OCI-LY7 (cell line): ENCODE data around the gene ALG10B. TPM values are rescaled to one million over a fixed set of nuclear protein-coding genes. Genes with fewer than 3 reads are reported as not detected.
"Not testable (repeated sequence)": the region's sequence is repeated elsewhere in the genome, so short reads cannot be mapped to it uniquely, and the experiment has no call there.

Experiments
- BruUV-seq: library from RNA; stranded (reverse); fragments of 400-500 nt; replicated peaks from 2 replicates; lab custom pipeline; 2021; lab: Mats Ljungman, UMichigan
- CTCF ChIA-PET: fragments of 300-600 bp; sonication (Branson Sonifier 250); formaldehyde crosslinking; loops from one replicate; lab custom pipeline; 2022; ENCODE audit warnings: antibody characterized with exemption; ENCODE audit not compliant: unreplicated experiment; lab: Charles Lee
- POLR2A ChIA-PET: fragments of 300-600 bp; sonication (Branson Sonifier 250); formaldehyde crosslinking; loops from one replicate; lab custom pipeline; 2022; ENCODE audit warnings: antibody characterized with exemption; lab: Charles Lee
- DNase-seq: peaks from one replicate; pipeline ENCODE4 v3.0.0-alpha.2; 2015; ENCODE audit warnings: low spot score
- H2AFZ ChIP-seq: fragments of 200-600 bp; sonication (generic), shearing (Covaris generic); 2 replicates; pipeline ENCODE4 v1.6.1; 2014; ENCODE audit warnings: mild to moderate bottlenecking, antibody characterized with exemption, low read length, moderate library complexity
- H3K27ac ChIP-seq: fragments of 200-600 bp; sonication (generic); 2 replicates; pipeline ENCODE4 v1.5.1; 2014; ENCODE audit warnings: mixed run types, low read depth, mild to moderate bottlenecking, moderate library complexity, low read length, inconsistent platforms; ENCODE audit not compliant: poor library complexity, severe bottlenecking
- H3K36me3 ChIP-seq: fragments of 200-600 bp; sonication (generic); 2 replicates; pipeline ENCODE4 v1.6.1; 2014; ENCODE audit warnings: mild to moderate bottlenecking, antibody characterized with exemption, low read length, moderate library complexity, mixed read lengths; ENCODE audit not compliant: insufficient read depth
- H3K4me1 ChIP-seq: fragments of 200-600 bp; sonication (generic); 2 replicates; pipeline ENCODE4 v1.5.1; 2014; ENCODE audit warnings: mild to moderate bottlenecking, low read length; ENCODE audit not compliant: insufficient read depth, poor library complexity, severe bottlenecking
- H3K4me2 ChIP-seq: fragments of 200-600 bp; sonication (generic); 2 replicates; pipeline ENCODE4 v1.6.1; 2014; ENCODE audit warnings: mild to moderate bottlenecking, low read length
- H3K4me3 ChIP-seq: fragments of 200-600 bp; sonication (generic); 2 replicates; pipeline ENCODE4 v1.5.1; 2014; ENCODE audit warnings: mild to moderate bottlenecking, low read depth, low read length; ENCODE audit not compliant: poor library complexity, severe bottlenecking
- H3K79me2 ChIP-seq: fragments of 200-600 bp; sonication (generic); 2 replicates; pipeline ENCODE4 v1.6.1; 2016; ENCODE audit warnings: low read depth, mild to moderate bottlenecking, low read length, moderate library complexity, mixed read lengths; ENCODE audit not compliant: insufficient read depth
- H3K9me2 ChIP-seq: fragments of 200-600 bp; sonication (generic); 2 replicates; pipeline ENCODE4 v1.6.1; 2016; ENCODE audit warnings: mild to moderate bottlenecking, low read length, mixed read lengths; ENCODE audit not compliant: insufficient read depth
- H3K9me3 ChIP-seq: fragments of 200-600 bp; sonication (generic); 2 replicates; pipeline ENCODE4 v1.6.1; 2014; ENCODE audit warnings: mild to moderate bottlenecking, mixed run types, low read length, mixed read lengths
- H4K20me1 ChIP-seq: fragments of 200-600 bp; sonication (generic); 2 replicates; pipeline ENCODE4 v1.6.1; 2014; ENCODE audit warnings: mild to moderate bottlenecking, antibody characterized with exemption, low read length, moderate library complexity, mixed read lengths; ENCODE audit not compliant: insufficient read depth
- EZH2phosphoT487 ChIP-seq: fragments of 200-600 bp; sonication (generic); IDR thresholded peaks from 2 replicates; pipeline ENCODE4 v1.6.1; 2018; ENCODE audit warnings: low read depth, borderline replicate concordance, mild to moderate bottlenecking, mixed run types, antibody characterized with exemption, low read length, moderate library complexity, mixed read lengths
- intact Hi-C: fragments of 100-400 bp; cut with micrococcal nuclease; formaldehyde crosslinking; loops from one replicate; pipeline ENCODE4 v1.10.0; 2022; ENCODE audit not compliant: unreplicated experiment
- total RNA-seq, 2 experiments: library from RNA; depleted of rRNA in 1 of 2; stranded (reverse); fragments of >200 nt in 1 of 2; shearing (Covaris generic) in 1 of 2; gene quantifications; 2 replicates each; pipeline ENCODE4 v1.2.3, GENCODE V29; 2014 to 2022
- TF ChIP-seq, protein P1 (sequence below): fragments of 200-600 bp; sonication (generic); conservative IDR thresholded peaks from 2 replicates; pipeline ENCODE4 v1.5.1; 2014; ENCODE audit warnings: mild to moderate bottlenecking, antibody characterized with exemption, low read length, moderate library complexity, mixed read lengths

ALG10B gene
- total RNA-seq, 2 experiments from 2014 or later = 11.2 to 24.1 TPM

DNA sequence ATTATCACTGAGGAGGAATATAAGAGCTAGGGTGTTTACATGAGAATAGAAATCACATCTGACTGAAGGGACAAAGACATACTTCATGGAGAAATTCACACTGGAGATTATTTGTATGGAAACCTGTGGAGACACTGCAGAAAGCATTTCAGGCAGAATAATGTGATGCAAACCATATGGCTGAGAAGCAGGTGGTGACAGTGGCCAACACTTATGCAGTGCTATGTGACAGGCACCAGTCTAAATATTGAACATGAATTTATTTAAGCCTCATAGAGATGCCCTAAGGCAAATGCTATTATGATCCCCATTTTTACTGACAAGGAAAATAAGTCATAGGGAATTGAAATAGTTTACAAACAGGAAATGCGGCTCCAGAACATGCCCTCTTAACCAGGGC lies 16.2 kb downstream of the ALG10B start:
- Histone ChIP-seq H3K4me1 (no peaks in the 10 kb centered on the region), H3K9me3 (no peaks in the 10 kb centered on the region), H3K9me2 (no peaks in the 10 kb centered on the region), H3K79me2 (no peaks in the 10 kb centered on the region), H3K27ac (no peak overlapping the region), H2AFZ (no peak overlapping the region), H3K36me3 (no peaks in the 10 kb centered on the region), H3K4me3 (no peak overlapping the region), H3K4me2 (no peak overlapping the region), H4K20me1 (no peaks in the 10 kb centered on the region)
- TF ChIP-seq, protein P1, sequence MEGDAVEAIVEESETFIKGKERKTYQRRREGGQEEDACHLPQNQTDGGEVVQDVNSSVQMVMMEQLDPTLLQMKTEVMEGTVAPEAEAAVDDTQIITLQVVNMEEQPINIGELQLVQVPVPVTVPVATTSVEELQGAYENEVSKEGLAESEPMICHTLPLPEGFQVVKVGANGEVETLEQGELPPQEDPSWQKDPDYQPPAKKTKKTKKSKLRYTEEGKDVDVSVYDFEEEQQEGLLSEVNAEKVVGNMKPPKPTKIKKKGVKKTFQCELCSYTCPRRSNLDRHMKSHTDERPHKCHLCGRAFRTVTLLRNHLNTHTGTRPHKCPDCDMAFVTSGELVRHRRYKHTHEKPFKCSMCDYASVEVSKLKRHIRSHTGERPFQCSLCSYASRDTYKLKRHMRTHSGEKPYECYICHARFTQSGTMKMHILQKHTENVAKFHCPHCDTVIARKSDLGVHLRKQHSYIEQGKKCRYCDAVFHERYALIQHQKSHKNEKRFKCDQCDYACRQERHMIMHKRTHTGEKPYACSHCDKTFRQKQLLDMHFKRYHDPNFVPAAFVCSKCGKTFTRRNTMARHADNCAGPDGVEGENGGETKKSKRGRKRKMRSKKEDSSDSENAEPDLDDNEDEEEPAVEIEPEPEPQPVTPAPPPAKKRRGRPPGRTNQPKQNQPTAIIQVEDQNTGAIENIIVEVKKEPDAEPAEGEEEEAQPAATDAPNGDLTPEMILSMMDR = no peak
- no peak for TF ChIP-seq EZH2phosphoT487
- intact Hi-C loops = no loop called here
- BruUV-seq = no TSS peak
- CTCF ChIA-PET = no interaction called here
- POLR2A ChIA-PET = no interaction called here
- no peak for DNase-seq

DNA sequence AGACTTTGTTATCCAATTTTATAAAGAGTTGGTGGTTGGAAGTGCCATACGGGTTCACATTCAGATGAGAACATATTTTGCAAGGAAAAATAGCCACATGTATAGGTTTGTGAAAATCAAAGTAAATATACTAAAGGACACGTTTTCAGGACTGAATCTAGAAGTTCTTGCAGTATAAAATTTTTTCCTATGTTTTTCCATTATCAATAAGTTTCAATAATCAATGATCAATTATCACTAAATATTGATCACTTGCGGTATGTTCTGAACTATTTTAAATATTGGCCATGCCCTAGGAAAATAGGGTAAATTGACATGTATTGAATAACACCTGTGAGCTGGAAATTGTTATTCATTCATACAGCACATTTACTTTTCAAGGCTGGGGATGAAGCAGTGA lies 25.9 kb downstream of the ALG10B start:
- Histone ChIP-seq H3K4me3 (no peak overlapping the region), H3K4me1 (no peaks in the 10 kb centered on the region), H3K27ac (no peak overlapping the region), H3K79me2 (no peaks in the 10 kb centered on the region), H2AFZ (no peak overlapping the region), H3K4me2 (no peak overlapping the region), H3K9me3 (no peaks in the 10 kb centered on the region), H4K20me1 (no peaks in the 10 kb centered on the region), H3K36me3 (no peaks in the 10 kb centered on the region), H3K9me2 (no peaks in the 10 kb centered on the region)
- intact Hi-C loops = no loop called here
- CTCF ChIA-PET = no interaction called here
- POLR2A ChIA-PET = interaction anchor here (0.6 kb wide), 1 partner anchor 263 kb away, joined by 3 read pairs; no protein-coding TSS in a partner anchor
- TF ChIP-seq EZH2phosphoT487 = no peak
- TF ChIP-seq, protein P1 = no peak
- no TSS peak for BruUV-seq
- DNase-seq = no peak

DNA sequence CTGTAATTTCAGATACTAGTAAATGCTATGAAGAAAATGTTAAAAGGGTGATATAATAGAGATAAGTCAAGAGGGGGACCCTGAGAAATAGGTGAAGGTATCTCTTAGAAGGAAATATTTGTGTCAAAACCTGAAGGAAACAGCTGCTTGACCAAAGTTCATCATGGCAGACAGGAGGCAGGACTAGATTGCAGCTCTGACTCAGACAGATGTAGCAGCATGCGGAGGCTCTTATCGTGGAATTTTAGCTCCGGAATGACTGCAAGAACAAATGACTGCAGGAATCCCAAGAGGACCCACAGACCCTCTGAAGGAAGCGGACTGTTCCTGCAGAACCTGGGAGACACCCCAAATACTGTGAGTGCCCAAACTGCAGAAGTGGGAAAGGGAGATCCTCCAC lies 26.7 kb downstream of the ALG10B start:
- CTCF ChIA-PET, H3K79me2 ChIP-seq, H3K9me3 ChIP-seq, BruUV-seq, H3K36me3 ChIP-seq, DNase-seq, intact Hi-C loops, H3K4me1 ChIP-seq, H3K4me2 ChIP-seq, H3K27ac ChIP-seq, H4K20me1 ChIP-seq, POLR2A ChIA-PET, H2AFZ ChIP-seq, H3K9me2 ChIP-seq, H3K4me3 ChIP-seq: not testable (repeated sequence)

DNA sequence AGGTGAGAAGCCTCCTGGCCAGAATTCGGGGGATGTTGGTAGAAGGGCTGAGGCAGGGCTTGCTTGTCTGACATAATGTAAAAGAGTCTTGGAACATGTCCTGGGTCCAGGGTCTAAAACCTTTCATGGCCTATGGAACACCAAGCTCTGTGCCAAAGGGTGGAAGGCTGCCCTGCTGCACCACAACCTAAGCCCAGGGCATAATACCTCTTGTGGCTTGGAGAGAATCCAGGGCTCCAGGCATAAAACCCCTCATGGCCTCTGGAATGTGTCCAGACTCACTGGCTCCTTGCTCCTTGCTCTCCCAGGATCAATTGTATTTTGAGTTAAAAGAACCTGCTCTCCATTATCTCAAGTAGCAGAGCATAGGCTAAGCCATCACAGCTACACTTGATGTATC lies 27.3 kb downstream of the ALG10B start:
- H3K9me2 ChIP-seq, H3K27ac ChIP-seq, H3K36me3 ChIP-seq, H3K4me1 ChIP-seq, H2AFZ ChIP-seq, BruUV-seq, H3K4me2 ChIP-seq, H3K9me3 ChIP-seq, H3K79me2 ChIP-seq, intact Hi-C loops, DNase-seq, H4K20me1 ChIP-seq, POLR2A ChIA-PET, CTCF ChIA-PET, H3K4me3 ChIP-seq: not testable (repeated sequence)
